ENCODE results near the gene ODR4.
A peak's percentile ranks its signal among the peaks of the same experiment; 100 is the strongest.

The ODR4 gene

GRCh38 chr1:186418503-186418902 lies 42.9 kb downstream of the ODR4 start:
- H3K9ac ChIP-seq: no peak overlapping the region

GRCh38 chr1:186420311-186420710 lies 44.7 kb downstream of the ODR4 start:
- peak overlapping the region; percentile 64 for H3K27ac ChIP-seq
- H3K4me1 ChIP-seq (ENCODE audit: low read depth, poor library complexity, severe bottlenecking): peaks cover 53% of the 10 kb centered on the region
- H3K79me2 ChIP-seq (ENCODE audit: insufficient read depth, low read depth): no peaks in the 10 kb centered on the region
- H3K9ac ChIP-seq: 0 out of 2 replicates have a peak overlapping the region, but pooled peaks have one; percentile 2
- no peaks in the 10 kb centered on the region for H3K36me3 ChIP-seq (ENCODE audit: insufficient read depth)
- TF ChIP-seq, protein P1, sequence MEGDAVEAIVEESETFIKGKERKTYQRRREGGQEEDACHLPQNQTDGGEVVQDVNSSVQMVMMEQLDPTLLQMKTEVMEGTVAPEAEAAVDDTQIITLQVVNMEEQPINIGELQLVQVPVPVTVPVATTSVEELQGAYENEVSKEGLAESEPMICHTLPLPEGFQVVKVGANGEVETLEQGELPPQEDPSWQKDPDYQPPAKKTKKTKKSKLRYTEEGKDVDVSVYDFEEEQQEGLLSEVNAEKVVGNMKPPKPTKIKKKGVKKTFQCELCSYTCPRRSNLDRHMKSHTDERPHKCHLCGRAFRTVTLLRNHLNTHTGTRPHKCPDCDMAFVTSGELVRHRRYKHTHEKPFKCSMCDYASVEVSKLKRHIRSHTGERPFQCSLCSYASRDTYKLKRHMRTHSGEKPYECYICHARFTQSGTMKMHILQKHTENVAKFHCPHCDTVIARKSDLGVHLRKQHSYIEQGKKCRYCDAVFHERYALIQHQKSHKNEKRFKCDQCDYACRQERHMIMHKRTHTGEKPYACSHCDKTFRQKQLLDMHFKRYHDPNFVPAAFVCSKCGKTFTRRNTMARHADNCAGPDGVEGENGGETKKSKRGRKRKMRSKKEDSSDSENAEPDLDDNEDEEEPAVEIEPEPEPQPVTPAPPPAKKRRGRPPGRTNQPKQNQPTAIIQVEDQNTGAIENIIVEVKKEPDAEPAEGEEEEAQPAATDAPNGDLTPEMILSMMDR (conservative IDR thresholded peaks at IDR 0.05; ENCODE audit: low read depth, low read length): no peak
- no peak overlapping the region for H2AFZ ChIP-seq (ENCODE audit: low read depth)
- no peaks in the 10 kb centered on the region for H4K20me1 ChIP-seq (ENCODE audit: insufficient read depth)
- H3K4me2 ChIP-seq: peak overlapping the region; percentile 64
- peak overlapping the region; percentile 47 for H3K4me3 ChIP-seq (IDR thresholded peaks at IDR 0.05; ENCODE audit: insufficient read depth, low read depth, low read length)
- no peaks in the 10 kb centered on the region for H3K27me3 ChIP-seq (ENCODE audit: insufficient read depth, low read depth)

More at GRCh38 chr1:186418503-186418902, 42.9 kb downstream of the ODR4 start:
- Histone ChIP-seq H3K4me1 (ENCODE audit: low read depth, poor library complexity, severe bottlenecking) (peaks cover 59% of the 10 kb centered on the region), H3K79me2 (ENCODE audit: insufficient read depth, low read depth) (no peaks in the 10 kb centered on the region), H3K27ac (no peak overlapping the region), H3K4me2 (no peak overlapping the region), H3K36me3 (ENCODE audit: insufficient read depth) (no peaks in the 10 kb centered on the region), H2AFZ (ENCODE audit: low read depth) (no peak overlapping the region), H4K20me1 (ENCODE audit: insufficient read depth) (no peaks in the 10 kb centered on the region), H3K4me3 (IDR thresholded peaks at IDR 0.05; ENCODE audit: insufficient read depth, low read depth, low read length) (no peak overlapping the region), H3K27me3 (ENCODE audit: insufficient read depth, low read depth) (no peaks in the 10 kb centered on the region)
- TF ChIP-seq, protein P1 (conservative IDR thresholded peaks at IDR 0.05; ENCODE audit: low read depth, low read length): no peak

DNA sequence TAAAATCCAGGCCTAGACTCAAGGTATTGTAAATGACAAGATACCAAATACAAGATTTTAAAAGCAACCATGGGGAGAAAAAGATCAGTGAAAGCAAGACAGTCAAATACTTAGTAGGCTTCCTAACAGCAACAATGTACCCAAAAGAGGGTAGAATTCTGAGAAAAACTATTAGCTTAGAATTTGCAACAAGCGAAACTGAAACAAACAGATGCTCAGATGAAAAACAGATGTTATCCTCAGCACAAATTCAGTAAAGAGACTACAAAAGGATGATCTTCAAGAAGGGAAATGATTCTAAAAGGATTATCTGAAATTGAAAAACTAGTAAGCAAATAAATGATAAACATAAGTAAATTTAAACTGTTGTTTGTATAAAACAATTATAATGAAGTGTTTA lies 45.3 kb downstream of the ODR4 start:
- Histone ChIP-seq H4K20me1 (ENCODE audit: insufficient read depth) (no peaks in the 10 kb centered on the region), H3K27ac (peak overlapping the region; percentile 64), H2AFZ (ENCODE audit: low read depth) (no peak overlapping the region), H3K4me2 (peak overlapping the region; percentile 64), H3K36me3 (ENCODE audit: insufficient read depth) (no peaks in the 10 kb centered on the region), H3K79me2 (ENCODE audit: insufficient read depth, low read depth) (no peaks in the 10 kb centered on the region), H3K4me1 (ENCODE audit: low read depth, poor library complexity, severe bottlenecking) (peaks cover 47% of the 10 kb centered on the region), H3K9ac (0 out of 2 replicates have a peak overlapping the region, but pooled peaks have one; percentile 2), H3K27me3 (ENCODE audit: insufficient read depth, low read depth) (no peaks in the 10 kb centered on the region), H3K4me3 (IDR thresholded peaks at IDR 0.05; ENCODE audit: insufficient read depth, low read depth, low read length) (peak overlapping the region; percentile 47)
- TF ChIP-seq, protein P1 (conservative IDR thresholded peaks at IDR 0.05; ENCODE audit: low read depth, low read length): no peak

DNA sequence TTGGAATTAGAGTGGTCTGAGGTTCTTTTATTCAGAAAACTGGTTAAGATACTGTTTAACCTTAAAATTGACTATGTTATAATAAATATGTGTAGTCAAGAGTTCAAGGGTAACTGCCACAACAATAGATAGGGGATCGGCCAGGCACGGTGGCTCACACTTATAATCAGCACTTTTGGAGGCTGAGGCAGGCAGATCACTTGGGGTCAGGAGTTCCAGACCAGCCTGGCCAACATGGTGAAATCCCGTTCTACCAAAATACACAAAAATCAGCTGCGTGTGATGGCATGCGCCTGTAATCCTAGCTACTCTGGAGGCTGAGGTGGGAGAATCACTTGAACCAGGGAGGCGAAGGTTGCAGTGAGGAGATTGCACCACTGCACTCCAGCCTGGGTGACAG lies 45.8 kb downstream of the ODR4 start:
- peak overlapping the region; percentile 64 for H3K27ac ChIP-seq
- H3K4me1 ChIP-seq (ENCODE audit: low read depth, poor library complexity, severe bottlenecking): peaks cover 46% of the 10 kb centered on the region
- no peak overlapping the region for H3K9ac ChIP-seq
- TF ChIP-seq, protein P1 (conservative IDR thresholded peaks at IDR 0.05; ENCODE audit: low read depth, low read length): no peak
- H3K27me3 ChIP-seq (ENCODE audit: insufficient read depth, low read depth): no peaks in the 10 kb centered on the region
- H2AFZ ChIP-seq (ENCODE audit: low read depth): no peak overlapping the region
- H3K79me2 ChIP-seq (ENCODE audit: insufficient read depth, low read depth): no peaks in the 10 kb centered on the region
- no peaks in the 10 kb centered on the region for H4K20me1 ChIP-seq (ENCODE audit: insufficient read depth)
- H3K4me2 ChIP-seq: peak overlapping the region; percentile 64
- no peak overlapping the region for H3K4me3 ChIP-seq (IDR thresholded peaks at IDR 0.05; ENCODE audit: insufficient read depth, low read depth, low read length)
- no peaks in the 10 kb centered on the region for H3K36me3 ChIP-seq (ENCODE audit: insufficient read depth)

Measured in KMS-11 (cell line).